A673 (cell line): ENCODE data around the gene KLHL35. TPM values are rescaled to one million over a fixed set of nuclear protein-coding genes. Genes with fewer than 3 reads are reported as not detected.

ENCODE experiments used
- BruUV-seq: library from RNA; stranded (reverse); fragments of 400-500 nt; replicated peaks from 2 replicates; lab custom pipeline; 2021; lab: Mats Ljungman, UMichigan
- CTCF ChIA-PET: fragments of 300-600 bp; sonication (Branson Sonifier 250); formaldehyde crosslinking; loops from one replicate; lab custom pipeline; 2022; ENCODE audit warnings: antibody characterized with exemption; lab: Charles Lee
- POLR2A ChIA-PET: fragments of 300-600 bp; sonication (Branson Sonifier 250); formaldehyde crosslinking; loops from one replicate; lab custom pipeline; 2022; ENCODE audit warnings: antibody characterized with exemption; ENCODE audit not compliant: low non-redundant PET; lab: Charles Lee
- DNase-seq: peaks from one replicate; pipeline ENCODE4 v3.0.0-alpha.2; 2015; ENCODE audit warnings: low spot score
- H3K27ac ChIP-seq: fragments of 200-600 bp; sonication (generic); 2 replicates; pipeline ENCODE4 v1.5.1; 2016; ENCODE audit warnings: mixed run types, low read depth, mild to moderate bottlenecking, mixed read lengths, antibody characterized with exemption, low read length; ENCODE audit not compliant: poor library complexity, severe bottlenecking
- H3K27me3 ChIP-seq: fragments of 200-600 bp; sonication (generic); replicated peaks from 2 replicates; pipeline ENCODE4 v1.6.1; 2017; ENCODE audit warnings: mixed run types, low read depth, mild to moderate bottlenecking, mixed read lengths, antibody characterized with exemption, low read length; ENCODE audit not compliant: insufficient read depth, poor library complexity
- H3K36me3 ChIP-seq: fragments of 200-600 bp; sonication (generic); 2 replicates; pipeline ENCODE4 v1.6.1; 2016; ENCODE audit warnings: mixed run types, mild to moderate bottlenecking, mixed read lengths, antibody characterized with exemption, low read length; ENCODE audit not compliant: insufficient read depth, poor library complexity, severe bottlenecking
- H3K4me1 ChIP-seq: fragments of 200-600 bp; sonication (generic); 2 replicates; pipeline ENCODE4 v1.6.1; 2017; ENCODE audit warnings: mixed run types, mild to moderate bottlenecking, mixed read lengths, antibody characterized with exemption, low read length; ENCODE audit not compliant: insufficient read depth, poor library complexity, severe bottlenecking
- H3K4me3 ChIP-seq: fragments of 200-600 bp; sonication (generic); 2 replicates; pipeline ENCODE4 v1.5.1; 2016; ENCODE audit warnings: low read depth, mixed run types, mild to moderate bottlenecking, mixed read lengths, low read length; ENCODE audit not compliant: poor library complexity, severe bottlenecking
- H3K9me3 ChIP-seq: fragments of 200-600 bp; sonication (generic); 2 replicates; pipeline ENCODE4 v1.6.1; 2016; ENCODE audit warnings: mixed run types, low read depth, mild to moderate bottlenecking, mixed read lengths, antibody characterized with exemption, low read length; ENCODE audit not compliant: poor library complexity, severe bottlenecking
- EZH2 ChIP-seq: fragments of 200-600 bp; sonication (generic); IDR thresholded peaks from 2 replicates; pipeline ENCODE4 v1.6.1; 2017; ENCODE audit warnings: borderline replicate concordance, low read depth, mild to moderate bottlenecking, mixed read lengths, antibody characterized with exemption, low read length; ENCODE audit not compliant: poor library complexity, severe bottlenecking
- intact Hi-C: fragments of 100-400 bp; cut with micrococcal nuclease; formaldehyde crosslinking; loops from one replicate; pipeline ENCODE4 v1.10.0; 2022; ENCODE audit not compliant: unreplicated experiment
- total RNA-seq: library from RNA; stranded (reverse); gene quantifications from 2 replicates; pipeline ENCODE4 v1.2.3, GENCODE V29; 2021
- TF ChIP-seq, protein P1 (sequence below): fragments of 300-800, 200-600 bp; sonication (generic); conservative IDR thresholded peaks from 2 replicates; pipeline ENCODE4 v1.5.1; 2017; ENCODE audit warnings: low read depth, mild to moderate bottlenecking, antibody characterized with exemption, low read length, moderate library complexity, mixed read lengths

The KLHL35 gene
- total RNA-seq, 1 experiment from 2014 or later, result 0.88 TPM

DNA sequence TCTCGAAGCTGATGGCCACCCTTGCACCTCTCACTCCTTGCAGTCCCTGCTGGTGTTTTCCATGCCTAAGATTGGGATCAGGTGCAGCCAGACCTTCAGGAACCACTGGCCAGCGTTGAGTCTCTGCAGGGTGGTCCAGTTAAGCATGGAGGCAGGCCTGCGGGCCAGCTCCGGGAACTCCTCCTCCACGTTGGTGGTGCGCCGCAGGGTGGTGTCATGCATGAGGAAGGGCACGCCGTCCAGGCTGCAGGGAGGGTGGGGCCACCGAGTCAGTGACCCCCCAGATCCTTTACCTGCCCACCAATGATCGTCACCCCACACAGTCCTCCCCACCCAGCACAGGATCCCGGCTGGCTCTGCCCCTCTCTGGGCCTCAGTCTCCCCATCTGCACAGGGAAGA lies 10.0 kb upstream of the KLHL35 start:
- Histone ChIP-seq H3K4me3 (no peak overlapping the region), H3K9me3 (no peaks in the 10 kb centered on the region), H3K36me3 (no peaks in the 10 kb centered on the region), H3K27ac (no peak overlapping the region), H3K4me1 (no peaks in the 10 kb centered on the region), H3K27me3 (no peaks in the 10 kb centered on the region)
- TF ChIP-seq EZH2, result no peak
- ChIA-PET POLR2A (no interaction called here), CTCF (no interaction called here)
- BruUV-seq, result no TSS peak
- no peak for DNase-seq
- intact Hi-C loops, result no loop called here

DNA sequence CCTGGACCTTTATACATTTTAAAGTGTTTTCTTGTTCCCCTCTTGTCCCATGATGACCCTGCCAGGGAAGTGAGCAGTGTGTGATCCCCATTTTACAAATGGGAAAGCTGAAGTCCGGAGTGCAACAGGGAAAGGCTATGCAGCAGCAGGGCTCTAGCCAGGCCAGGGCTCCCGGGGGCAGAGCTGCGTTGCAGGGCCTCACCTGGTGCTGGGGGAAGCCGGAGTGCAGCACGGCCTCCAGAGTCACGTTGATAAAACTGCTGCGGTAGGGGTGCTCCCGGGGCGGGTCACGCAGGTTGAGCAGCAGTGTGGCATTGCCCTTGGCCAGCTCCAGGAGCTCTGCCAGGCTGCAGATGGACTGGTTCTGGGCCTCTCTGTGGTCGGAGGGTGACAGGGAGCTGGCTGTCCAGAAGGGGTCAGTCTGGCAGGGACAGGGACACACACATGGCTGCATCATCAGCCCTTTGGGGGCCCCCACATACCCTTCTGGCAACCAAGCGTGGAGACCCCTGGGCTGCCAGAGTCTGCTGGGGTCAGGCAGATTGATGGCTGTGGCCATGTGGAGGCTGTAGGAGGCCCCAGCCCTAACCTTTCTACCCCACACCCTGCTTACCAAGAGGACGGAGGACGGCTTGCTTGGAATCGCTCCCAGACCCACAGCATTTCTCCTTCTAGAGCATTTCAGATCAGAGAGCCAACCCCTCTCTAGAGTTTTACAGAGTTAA lies 9.3 kb upstream of the KLHL35 start:
- BruUV-seq, result no TSS peak
- no peak overlapping the region for H3K27ac ChIP-seq
- H3K4me1 ChIP-seq, result no peaks in the 10 kb centered on the region
- H3K4me3 ChIP-seq, result no peak overlapping the region
- POLR2A ChIA-PET, result no interaction called here
- H3K27me3 ChIP-seq, result no peaks in the 10 kb centered on the region
- intact Hi-C loops, result no loop called here
- CTCF ChIA-PET, result interaction anchor here (0.6 kb wide), 1 partner anchor 117 kb away, joined by 3 read pairs; no protein-coding TSS in a partner anchor
- no peaks in the 10 kb centered on the region for H3K36me3 ChIP-seq
- no peaks in the 10 kb centered on the region for H3K9me3 ChIP-seq
- no peak for DNase-seq
- no peak for TF ChIP-seq EZH2
- TF ChIP-seq, protein P1, sequence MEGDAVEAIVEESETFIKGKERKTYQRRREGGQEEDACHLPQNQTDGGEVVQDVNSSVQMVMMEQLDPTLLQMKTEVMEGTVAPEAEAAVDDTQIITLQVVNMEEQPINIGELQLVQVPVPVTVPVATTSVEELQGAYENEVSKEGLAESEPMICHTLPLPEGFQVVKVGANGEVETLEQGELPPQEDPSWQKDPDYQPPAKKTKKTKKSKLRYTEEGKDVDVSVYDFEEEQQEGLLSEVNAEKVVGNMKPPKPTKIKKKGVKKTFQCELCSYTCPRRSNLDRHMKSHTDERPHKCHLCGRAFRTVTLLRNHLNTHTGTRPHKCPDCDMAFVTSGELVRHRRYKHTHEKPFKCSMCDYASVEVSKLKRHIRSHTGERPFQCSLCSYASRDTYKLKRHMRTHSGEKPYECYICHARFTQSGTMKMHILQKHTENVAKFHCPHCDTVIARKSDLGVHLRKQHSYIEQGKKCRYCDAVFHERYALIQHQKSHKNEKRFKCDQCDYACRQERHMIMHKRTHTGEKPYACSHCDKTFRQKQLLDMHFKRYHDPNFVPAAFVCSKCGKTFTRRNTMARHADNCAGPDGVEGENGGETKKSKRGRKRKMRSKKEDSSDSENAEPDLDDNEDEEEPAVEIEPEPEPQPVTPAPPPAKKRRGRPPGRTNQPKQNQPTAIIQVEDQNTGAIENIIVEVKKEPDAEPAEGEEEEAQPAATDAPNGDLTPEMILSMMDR, result no peak

DNA sequence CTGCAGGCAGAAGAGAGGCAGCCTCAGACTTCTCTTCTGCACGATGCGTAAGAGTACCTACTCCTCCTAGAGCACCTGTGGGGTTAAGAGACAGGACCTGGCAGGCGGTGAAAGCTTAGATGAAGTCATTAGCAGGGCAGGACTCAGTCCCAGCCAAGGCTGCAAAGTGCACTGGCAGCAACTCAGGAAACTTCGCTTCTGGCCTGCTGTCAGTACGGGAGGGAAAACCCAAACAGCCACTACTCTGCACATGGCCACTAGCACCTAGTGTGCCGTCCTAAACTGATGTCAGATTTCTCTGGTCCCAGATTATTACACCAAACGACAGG lies 8.8 kb upstream of the KLHL35 start:
- TF ChIP-seq, protein P1, result no peak
- TF ChIP-seq EZH2, result no peak
- CTCF ChIA-PET, result no interaction called here
- BruUV-seq, result no TSS peak

More for the DNA sequence above, 8.8 kb upstream of the KLHL35 start:
- no peaks in the 10 kb centered on the region for H3K4me1 ChIP-seq
- no peak overlapping the region for H3K4me3 ChIP-seq
- no peaks in the 10 kb centered on the region for H3K27me3 ChIP-seq
- H3K36me3 ChIP-seq, result no peaks in the 10 kb centered on the region
- DNase-seq, result no peak
- H3K9me3 ChIP-seq, result no peaks in the 10 kb centered on the region
- POLR2A ChIA-PET, result no interaction called here
- intact Hi-C loops, result no loop called here
- H3K27ac ChIP-seq, result no peak overlapping the region
